ENCODE results near the gene P3H2. TPM values are rescaled to one million over a fixed set of nuclear protein-coding genes. Genes with fewer than 3 reads are reported as not detected.

The P3H2 gene
- total and polyA plus RNA-seq, 2 of the 4 experiments (the other 2 are of a cell fraction), result 54.7 to 64.3 TPM

DNA sequence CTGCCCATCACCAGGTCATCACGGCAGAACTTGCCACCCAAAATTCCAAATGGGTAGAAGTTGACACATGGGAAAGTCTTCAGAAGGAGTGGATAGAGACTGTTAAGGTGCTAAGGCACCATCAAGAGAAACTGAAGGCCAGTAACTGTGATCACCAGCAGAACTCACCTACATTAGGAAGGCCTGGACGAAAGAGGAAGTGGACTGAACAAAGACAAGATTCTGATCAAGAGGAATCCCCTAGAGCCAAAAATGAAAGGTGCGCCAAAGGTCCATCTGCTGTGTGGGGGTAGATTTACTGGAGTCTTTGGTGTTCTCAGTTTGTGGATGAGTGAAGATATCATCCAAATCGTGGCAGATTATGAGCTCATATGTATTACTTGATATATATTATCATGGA is 46.3 kb upstream of the P3H2 start:
- Histone ChIP-seq H3K18ac (ENCODE audit: low read depth, low read length) (no peak overlapping the region), H4K91ac (ENCODE audit: insufficient read depth, low read depth, low read length) (no peak overlapping the region), H3K9me1 (ENCODE audit: insufficient read depth, low read length) (no peaks in the 10 kb centered on the region), H3K36me3 (ENCODE audit: control insufficient read depth, insufficient read depth, low read length) (no peaks in the 10 kb centered on the region), H3K9ac (ENCODE audit: low read depth, low read length) (no peak overlapping the region), H3K27ac (ENCODE audit: insufficient read depth, low read length) (no peak overlapping the region), H4K20me1 (ENCODE audit: insufficient read depth, low read length) (no peaks in the 10 kb centered on the region), H2BK120ac (ENCODE audit: low read depth, low read length) (no peak overlapping the region), H3K4me3 (ENCODE audit: insufficient read depth, low read depth, low read length) (no peak overlapping the region), H2BK5ac (ENCODE audit: low read depth, low read length, poor library complexity, severe bottlenecking) (no peak overlapping the region), H3K23ac (ENCODE audit: low read depth, low read length) (no peak overlapping the region), H2BK20ac (ENCODE audit: low read depth, low read length) (no peak overlapping the region), H2AK5ac (ENCODE audit: low read depth, low read length) (no peak overlapping the region), H3K56ac (ENCODE audit: extremely low read depth, insufficient read depth, low read length) (no peak overlapping the region), H3K27me3 (ENCODE audit: control insufficient read depth, insufficient read depth, low read length) (no peaks in the 10 kb centered on the region), H3K79me1 (ENCODE audit: low read depth in 1 of 2, low read length in 2 of 2) (no peaks in the 10 kb centered on the region), H3K4me1 (ENCODE audit: control insufficient read depth, insufficient read depth, low read length) (peaks cover 2% of the 10 kb centered on the region), H2AK9ac (replicated peaks; ENCODE audit: low read depth, low read length, poor library complexity) (no peak overlapping the region), H4K5ac (ENCODE audit: low read depth, low read length) (no peak overlapping the region), H3K9me3 (ENCODE audit: control insufficient read depth, insufficient read depth, low read length) (0 out of 2 replicates have a peak, but pooled peaks cover 1% of the 10 kb centered on the region), H2AFZ (replicated peaks; ENCODE audit: low read length, poor library complexity) (no peak overlapping the region), H2BK15ac (ENCODE audit: low read depth, low read length) (no peak overlapping the region), H3K4ac (ENCODE audit: low read depth, low read length) (no peak overlapping the region), H3K4me2 (ENCODE audit: low read depth, low read length) (no peak overlapping the region), H4K8ac (ENCODE audit: low read depth in 2 of 2, low read length in 2 of 2) (no peak overlapping the region), H3K14ac (replicated peaks; ENCODE audit: low read depth, low read length) (no peak overlapping the region)
- CTCF ChIA-PET, result no interaction called here
- intact Hi-C loops (cut with micrococcal nuclease) (no loop called here), dilution Hi-C loops (cut with HindIII; ENCODE audit: low sequenced_read_pairs, unreplicated experiment) (no loop called here), in situ Hi-C loops (cut with MboI; ENCODE audit: low sequenced_read_pairs) (no loop called here)
- no TSS peak for BruUV-seq (replicated peaks)
- no peak for DNase-seq
- no peak for ATAC-seq (ENCODE audit: low read depth)
- POLR2A ChIA-PET (ENCODE audit: unreplicated experiment), result no interaction called here
- TF ChIP-seq MAZ (IDR thresholded peaks at IDR 0.05; ENCODE audit: borderline replicate concordance, low read depth, low read length), result no peak
- TF ChIP-seq, protein P1, sequence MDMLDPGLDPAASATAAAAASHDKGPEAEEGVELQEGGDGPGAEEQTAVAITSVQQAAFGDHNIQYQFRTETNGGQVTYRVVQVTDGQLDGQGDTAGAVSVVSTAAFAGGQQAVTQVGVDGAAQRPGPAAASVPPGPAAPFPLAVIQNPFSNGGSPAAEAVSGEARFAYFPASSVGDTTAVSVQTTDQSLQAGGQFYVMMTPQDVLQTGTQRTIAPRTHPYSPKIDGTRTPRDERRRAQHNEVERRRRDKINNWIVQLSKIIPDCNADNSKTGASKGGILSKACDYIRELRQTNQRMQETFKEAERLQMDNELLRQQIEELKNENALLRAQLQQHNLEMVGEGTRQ (IDR thresholded peaks at IDR 0.05; ENCODE audit: low read depth, low read length), result no peak
- TF ChIP-seq SMC3 (IDR thresholded peaks at IDR 0.05; ENCODE audit: low read depth, low read length), result no peak
- no CpG with 5 or more reads among the region's 4 CpGs for WGBS, 2 experiments (ENCODE audit: extremely low coverage in 2 of 2, insufficient read length in 1 of 2)

All from IMR-90 (cell line).